HG03159 (cell line): ENCODE data around the gene USP30.

ENCODE experiments used
- ATAC-seq: cut with Tn5 transposase; IDR thresholded peaks from one replicate; pipeline ENCODE4 v1.9.1; 2021; ENCODE audit warnings: mild to moderate bottlenecking, moderate library complexity; ENCODE audit not compliant: unreplicated experiment

The USP30 gene

GRCh38 chr12:109124878-109125648 is 72.7 kb downstream of the USP30 start:
- ATAC-seq = no peak

GRCh38 chr12:109125791-109126190 is 73.4 kb downstream of the USP30 start:
- ATAC-seq = no peak

DNA sequence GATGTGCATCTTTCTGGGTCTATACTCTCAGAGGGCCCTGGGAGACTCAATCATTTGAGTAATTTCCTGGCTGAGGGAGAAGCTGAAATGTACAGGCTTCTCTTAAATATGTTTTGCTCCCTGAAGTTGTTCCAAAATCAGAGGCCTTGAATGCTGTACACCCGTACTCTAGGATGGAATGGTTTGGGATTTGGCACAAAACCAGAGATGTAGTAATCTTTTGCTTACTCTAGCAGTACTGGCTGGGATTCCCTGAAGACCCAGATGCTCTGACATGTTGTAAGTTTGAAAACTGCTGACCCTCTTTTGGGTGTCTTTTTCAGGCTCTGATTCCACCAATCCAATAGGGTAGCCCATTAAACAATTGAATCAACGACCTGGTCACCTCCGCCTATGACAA is 74.4 kb downstream of the USP30 start:
- ATAC-seq = no peak

GRCh38 chr12:109127533-109128242 is 75.3 kb downstream of the USP30 start:
- no peak for ATAC-seq

DNA sequence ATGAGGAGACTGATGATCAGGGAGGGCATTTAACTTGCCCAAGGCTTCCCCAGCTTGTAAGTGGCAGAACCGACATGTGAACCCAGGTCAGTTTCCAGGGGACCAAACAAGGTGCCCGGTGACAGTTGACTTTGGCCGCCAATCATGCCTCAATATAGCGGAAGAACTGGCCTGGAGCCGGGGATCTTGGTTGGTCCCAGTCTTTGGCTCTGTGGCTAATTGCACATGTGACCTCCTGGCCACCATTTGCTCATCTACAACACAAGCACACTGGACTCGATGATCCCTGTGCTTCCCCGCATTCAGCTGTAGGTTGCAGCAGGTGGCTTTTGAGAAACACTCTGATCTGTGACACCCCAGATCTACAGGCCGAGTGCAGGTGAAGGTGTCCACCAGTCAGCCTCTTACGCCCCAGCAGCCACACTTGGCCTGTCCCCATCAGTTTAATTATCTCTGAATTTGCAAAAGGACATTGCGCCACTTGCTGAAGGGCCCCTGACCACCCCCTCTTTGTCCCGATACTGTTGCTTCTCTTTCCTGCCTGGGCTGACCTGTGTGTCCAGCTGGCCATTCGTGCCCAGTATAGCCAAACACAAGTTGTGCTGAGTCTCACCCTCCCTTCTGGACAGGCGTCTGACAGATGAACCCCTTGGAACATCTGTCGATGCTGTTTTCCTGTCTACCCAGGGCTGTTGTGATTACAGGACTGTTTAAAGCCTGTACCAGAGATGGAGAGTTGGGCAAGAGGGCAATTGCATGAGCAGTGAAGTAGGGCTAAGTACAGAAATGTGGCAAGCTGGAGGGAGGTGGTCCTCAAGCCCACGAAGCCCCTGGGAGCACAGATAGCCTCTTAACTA is 78.1 kb downstream of the USP30 start:
- no peak for ATAC-seq

DNA sequence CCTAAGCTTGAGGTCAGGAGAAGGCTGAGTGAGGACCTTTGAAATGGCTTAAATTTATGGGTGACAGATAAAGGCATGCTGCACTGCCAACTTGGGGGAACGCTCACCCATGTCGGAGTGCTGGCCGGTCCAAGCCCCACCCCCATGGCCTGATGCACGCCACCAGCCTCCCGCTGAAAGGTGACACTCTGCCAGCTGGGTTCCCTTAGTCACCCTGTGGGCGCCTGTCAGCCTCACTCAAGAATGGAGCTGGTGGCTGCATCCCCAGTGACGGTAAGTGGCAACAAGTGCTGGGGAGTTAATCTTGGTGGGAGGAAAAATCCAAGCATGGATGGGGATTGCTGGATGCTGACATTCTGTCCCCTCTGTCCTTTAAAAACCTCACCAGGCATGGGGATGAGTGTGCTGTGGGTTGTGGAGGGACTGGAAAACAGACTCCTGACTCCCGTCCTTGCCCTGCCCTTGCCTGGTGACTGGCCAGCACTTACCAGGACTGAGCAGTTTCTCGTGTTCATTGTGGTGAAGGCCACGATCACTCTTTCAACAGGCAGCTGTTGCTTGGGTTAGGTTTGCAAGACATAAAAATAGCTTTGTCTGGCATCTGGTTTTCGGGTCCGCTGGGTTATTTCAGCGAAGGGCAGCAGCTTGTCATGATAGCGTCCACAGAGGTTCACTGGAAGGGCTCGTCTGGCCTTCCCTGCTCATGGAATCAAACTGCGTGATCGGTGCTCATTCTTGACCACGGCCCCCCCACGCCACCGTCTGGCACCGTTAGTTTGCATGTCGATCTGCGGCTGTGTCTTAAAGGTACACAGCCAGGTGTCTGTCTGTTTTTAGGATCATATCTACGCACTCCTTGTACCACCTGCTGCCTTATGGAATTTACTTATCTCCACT is 79.0 kb downstream of the USP30 start:
- ATAC-seq = no peak

DNA sequence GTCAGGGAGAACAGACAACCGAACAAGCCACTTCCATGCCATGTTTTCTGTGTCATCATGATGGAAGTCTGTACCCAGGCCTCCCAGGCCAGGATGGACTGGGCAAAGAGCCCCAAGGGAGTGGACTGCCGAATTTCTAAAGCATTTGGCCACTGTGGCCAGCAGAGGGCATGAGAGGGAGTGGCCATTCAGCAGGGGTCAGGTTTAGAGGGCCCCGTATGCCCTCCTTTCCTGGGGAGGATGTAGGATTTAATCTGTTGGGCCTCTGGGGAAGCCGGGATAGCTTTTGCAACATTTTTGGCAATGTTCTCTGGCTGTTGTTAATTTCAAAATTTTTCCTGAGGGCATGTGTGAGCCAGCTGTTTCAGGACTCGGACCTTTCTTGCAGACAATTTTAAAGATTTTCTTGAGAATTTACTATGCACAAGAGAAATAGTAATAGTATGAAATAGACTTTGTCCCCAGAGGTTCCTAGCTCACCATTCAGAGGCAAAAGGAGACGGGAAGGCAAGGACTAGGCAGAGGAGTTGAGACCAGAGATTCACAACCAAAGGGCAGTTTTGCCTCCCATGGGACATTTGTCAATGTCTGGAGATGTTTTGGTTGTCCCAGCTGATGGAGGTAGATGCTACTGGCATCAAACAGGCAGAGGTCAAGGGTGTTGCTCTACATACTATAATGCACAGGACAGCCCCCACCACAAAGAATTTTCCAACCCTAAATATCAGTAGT is 82.0 kb downstream of the USP30 start:
- ATAC-seq = no peak

DNA sequence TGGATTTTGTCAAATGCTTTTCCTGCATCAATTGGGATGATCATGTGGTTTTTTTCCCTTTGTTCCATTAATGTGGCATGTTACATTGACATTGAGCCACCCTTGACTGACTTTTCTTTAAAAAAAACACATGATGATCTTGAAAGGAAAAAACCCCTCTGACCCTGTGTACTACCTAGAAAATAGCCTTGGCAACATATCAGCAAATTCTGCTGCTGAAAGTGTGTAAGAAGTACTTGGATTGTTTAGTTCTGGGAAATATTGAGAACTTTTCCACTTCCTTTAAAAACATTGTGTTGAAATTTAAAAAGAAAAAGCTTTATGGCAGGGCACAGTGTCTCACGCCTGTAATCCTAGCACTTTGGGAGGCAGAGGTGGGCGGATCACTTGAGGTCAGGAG is 84.7 kb downstream of the USP30 start:
- no peak for ATAC-seq
